NOMO-1 treated with dmso at 0.1 percent for 144 hours (cell line): Measurements from ENCODE around the gene STK24.
"Not testable (repeated sequence)": the region's sequence is repeated elsewhere in the genome, so short reads cannot be mapped to it uniquely, and the experiment has no call there.

Experiments
- DNase-seq: peaks from one replicate; lab custom pipeline; 2025; ENCODE audit not compliant: unreplicated experiment; lab: John Stamatoyannopoulos, UW

STK24 gene

DNA sequence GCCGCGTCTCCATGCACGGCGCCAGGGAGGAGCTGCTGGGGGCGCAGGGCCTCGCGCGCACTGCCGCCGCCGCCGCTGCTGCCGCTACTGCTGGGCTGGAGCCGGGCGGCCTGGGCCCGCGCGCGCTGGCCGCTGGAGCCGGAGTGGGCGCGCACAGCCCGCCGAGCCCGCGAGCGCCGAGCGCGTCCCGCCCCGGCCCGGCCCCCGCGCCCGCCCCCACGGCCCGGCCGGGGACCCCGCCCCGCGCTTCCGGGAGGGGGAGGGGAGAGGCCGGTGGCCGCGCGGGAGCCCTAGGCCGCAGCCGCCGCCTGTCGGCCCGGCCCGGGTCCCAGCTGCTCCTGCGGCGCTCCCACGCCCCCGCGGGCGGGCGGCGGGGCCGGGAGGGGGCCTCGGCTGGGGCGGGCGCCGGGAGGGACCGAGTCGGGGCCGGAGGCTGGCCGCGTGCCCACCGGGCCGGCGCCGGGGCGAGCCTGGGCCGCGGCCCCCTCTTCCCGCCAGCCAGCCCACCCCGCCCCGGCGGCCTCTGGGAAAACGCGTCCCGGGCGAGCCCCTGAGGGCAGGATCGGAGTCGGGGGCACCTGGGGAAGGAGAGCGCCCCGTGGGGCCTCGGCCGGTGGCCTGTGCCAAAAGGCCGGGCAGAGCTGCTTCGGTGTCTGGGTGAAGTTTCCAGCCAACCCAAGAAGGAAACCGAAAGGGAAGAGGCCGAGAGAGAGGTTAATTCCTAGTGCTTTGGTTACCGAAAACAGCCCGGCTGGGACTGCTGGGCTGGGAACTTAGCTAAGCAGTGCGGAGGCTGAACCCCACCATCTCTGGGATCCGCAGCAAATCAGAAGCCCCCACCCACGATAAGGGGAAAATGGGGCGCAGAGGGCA is at the start of gene STK24:
Gene STK24 (minus strand): TSS at position 145 of the 873 bp plus-strand sequence. CDS start 321 bp downstream, outside the sequence.
- DNase-seq = peak; percentile 45

- no peak for DNase-seq
Observed at GRCh38 chr13:98626298-98626935, 49.5 kb upstream of the STK24 start.

GRCh38 chr13:98624589-98624988 is 47.7 kb upstream of the STK24 start:
- DNase-seq = not testable (repeated sequence)

- DNase-seq = no peak
Observed at GRCh38 chr13:98622931-98623331, 46.0 kb upstream of the STK24 start.

- DNase-seq = no peak
Observed at GRCh38 chr13:98619556-98619955, 42.6 kb upstream of the STK24 start.

DNA sequence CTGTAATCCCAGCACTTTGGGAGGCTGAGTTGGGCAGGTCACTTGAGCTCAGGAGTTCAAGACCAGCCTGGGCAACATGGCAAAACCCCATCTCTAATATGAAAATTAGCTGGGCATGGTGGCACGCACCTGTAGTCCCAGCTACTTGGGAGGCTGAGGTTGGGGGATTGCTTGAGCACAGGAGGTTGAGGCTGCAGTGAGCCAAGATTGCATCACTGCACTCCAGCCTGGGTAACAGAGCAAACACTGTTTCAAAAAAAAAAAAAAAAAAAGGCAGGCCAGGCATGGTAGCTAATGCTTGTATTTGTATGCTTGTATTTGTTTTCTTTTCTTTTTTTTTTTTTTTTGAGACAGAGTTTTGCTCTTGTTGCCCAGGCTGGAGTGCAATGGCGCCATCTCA is 38.7 kb upstream of the STK24 start:
- DNase-seq = not testable (repeated sequence)

DNA sequence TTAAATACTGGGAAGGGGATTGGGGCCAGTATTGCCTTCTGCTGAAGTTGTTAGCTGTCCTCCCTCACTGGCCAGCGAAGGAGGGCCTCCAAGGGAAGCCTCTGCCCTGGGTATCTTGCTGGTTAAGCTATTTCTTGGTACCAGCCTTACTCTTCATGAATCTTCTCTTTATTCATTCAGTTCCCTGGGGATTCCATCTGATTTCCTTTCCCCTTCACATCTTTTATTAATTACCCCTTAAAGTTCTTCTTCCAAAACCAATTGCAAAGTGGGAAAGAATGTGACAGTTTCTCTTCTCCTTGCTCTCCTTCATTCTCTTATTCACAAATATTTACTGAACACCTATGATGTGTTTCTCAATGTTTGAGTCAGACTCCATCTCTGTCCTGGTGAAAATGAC is 36.7 kb upstream of the STK24 start:
- DNase-seq = no peak

GRCh38 chr13:98609756-98610155 is 32.8 kb upstream of the STK24 start:
- DNase-seq = no peak

DNA sequence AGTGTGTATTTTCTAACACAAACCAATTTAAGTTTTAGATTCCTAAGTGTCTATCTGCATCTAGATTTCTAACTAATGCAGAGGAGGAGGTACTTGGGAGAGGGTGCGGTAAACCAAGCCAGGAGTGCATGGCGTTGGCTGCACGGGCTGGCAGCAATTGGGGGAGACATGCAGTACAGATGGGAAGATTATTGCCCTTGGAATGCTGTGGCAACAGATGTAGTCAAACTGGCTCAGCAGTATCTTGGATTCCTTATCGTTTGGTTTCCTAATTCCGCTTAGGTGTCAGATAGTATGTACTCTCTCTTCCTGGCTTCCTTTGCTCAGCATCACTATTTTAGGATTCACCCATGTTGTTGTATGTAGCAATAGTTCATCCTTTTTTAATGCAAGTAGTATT is 29.4 kb upstream of the STK24 start:
- DNase-seq = no peak

- DNase-seq = no peak
Observed at GRCh38 chr13:98599502-98600328, 22.8 kb upstream of the STK24 start.

DNA sequence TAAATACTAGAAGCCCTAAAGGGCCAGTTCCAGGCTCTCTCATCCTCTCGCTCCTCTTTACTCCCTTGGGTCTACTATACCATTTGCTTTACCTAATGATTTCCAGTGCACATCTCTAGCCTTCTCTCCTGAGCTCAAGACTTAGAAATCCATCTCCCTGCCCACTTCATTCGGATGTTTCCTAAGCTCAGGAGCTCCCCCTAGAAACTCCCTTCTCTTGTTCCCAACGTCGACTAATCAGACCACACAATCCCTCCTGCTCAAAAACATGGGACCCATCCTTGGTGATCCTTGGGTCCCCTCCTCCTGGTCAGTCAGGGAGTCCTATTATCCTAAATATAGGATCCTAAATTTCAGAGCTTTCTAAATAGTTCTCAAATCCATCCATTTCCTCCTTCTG is 21.1 kb upstream of the STK24 start:
- DNase-seq = no peak

- no peak for DNase-seq
Observed at GRCh38 chr13:98595134-98595533, 18.2 kb upstream of the STK24 start.

- no peak for DNase-seq
Observed at GRCh38 chr13:98592362-98592732, 15.4 kb upstream of the STK24 start.

- DNase-seq = no peak
Observed at GRCh38 chr13:98591721-98592361, 14.9 kb upstream of the STK24 start.

GRCh38 chr13:98590471-98590870 is 13.6 kb upstream of the STK24 start:
- not testable (repeated sequence) for DNase-seq

DNA sequence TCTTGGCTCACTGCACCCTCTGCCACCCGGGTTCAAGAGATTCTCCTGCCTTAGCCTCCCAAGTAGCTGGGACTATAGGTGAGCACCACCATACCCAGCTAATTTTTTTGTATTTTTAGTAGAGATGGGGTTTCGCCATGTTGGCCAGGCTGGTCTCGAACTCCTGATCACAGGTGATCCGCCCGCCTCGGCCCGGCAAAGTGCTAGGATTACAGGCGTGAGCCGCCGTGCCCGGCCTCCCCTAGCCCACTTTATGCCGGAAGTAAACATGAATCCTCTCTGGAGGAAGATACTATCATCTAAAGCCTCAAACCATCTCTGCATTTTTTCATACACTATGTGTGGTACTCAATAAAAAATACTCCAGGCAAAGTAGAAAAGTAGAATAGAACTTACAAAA is 12.6 kb upstream of the STK24 start:
- not testable (repeated sequence) for DNase-seq

DNA sequence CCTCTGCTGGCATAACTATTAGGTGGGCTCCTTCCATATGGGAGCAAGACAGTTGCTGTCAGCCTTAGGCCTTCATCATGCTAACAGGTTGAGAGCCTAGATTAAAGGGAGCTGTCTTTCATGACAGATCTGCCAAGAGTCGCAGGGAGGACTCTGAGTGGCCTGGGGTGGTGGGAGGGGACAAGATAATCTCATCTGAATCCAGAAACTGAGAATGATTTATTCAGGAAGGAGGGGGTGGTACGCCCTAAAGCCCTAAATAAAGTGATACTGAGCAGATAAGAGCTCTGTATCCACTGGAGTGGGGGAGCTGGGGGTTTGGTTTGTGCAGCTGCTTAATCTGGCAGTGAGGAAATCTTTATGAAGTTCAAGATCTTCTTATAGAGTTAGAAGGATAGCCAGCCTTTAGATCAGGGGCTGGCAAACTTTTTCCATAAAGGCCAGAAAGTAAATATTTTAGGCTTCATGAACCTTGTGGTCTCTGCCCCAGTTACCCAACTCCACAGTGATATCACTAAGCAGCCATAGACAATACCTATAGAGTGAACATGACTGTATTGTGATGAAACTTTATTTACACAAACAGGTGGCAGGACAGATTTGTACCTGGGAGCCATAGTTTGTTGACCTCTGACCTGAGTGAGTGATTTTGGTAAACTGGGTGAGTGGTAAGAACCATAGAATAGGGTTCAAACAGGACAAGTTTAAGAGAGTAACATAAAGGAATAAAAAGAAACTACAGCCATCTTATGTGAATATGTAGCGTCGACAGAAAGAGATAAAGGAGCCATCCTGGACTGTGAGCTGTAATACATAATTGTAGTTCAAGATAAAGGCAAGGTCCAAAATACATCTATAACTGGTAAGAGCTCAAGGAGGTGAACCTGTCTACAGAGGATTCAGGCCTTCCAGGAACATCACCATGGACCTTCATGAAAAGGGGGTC is 9.8 kb upstream of the STK24 start:
- DNase-seq = no peak

GRCh38 chr13:98585946-98586345 is 9.0 kb upstream of the STK24 start:
- DNase-seq = no peak

DNA sequence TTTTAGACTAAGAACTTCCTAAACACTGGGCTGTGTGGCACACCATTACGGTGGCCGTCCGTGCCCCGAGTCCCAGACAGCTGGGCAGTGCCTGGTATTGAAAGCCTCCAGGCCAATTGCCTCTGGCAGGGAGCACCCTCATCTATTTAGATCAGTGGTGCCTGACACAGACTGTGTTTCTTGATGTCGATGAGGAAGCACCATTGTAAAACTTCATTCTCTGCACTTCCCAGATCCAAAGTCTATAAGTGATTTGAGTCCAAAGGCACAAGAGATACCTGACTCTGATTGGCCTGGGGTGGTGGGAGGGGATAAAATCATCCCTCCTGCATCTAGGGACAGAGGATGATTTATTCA is 8.5 kb upstream of the STK24 start:
- no peak for DNase-seq
